ENCODE measurements around the gene YIF1A.

DNA sequence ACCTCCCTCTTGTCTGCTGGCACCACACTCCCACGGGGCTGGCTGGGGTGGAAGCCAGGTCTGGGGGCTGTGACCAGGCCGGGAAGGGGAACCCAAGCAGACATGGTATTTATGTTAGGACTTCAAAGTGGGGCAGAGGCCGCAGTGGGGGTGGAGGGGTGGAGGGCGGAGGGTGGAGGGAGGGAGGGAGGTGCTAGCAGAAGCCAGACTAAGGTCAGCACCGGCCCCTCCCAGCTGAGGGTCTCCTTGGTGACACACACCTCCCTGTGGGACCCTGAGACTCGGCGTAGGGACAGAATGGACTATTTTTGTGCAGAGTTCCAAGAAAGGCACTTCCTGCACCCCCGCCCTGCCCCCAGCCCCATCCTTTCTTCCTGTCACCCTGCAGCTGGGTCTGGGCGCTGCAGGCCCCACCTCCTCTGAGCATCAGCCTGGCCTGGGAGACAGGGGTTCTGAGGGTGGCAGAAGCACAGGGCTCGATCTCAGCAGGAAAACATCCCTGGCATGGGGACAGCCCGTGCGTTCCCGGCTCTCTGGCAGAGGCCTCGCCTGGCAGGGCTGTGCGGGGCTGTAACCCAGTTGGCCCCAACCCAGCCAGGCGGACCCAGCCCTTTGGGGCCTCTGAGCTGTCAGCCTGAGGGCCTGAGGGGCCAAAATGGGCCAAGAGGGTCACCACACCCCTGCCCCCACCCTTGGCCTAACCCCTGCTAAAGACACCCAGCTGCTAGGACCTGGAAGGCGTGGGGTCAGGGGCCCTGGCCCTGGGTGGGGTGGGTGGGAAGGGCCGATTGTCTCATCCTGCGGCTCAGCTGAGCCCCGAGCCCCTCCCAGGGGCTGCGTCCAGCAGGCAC lies 37.5 kb upstream of the YIF1A start:
- TF ChIP-seq, protein P1, sequence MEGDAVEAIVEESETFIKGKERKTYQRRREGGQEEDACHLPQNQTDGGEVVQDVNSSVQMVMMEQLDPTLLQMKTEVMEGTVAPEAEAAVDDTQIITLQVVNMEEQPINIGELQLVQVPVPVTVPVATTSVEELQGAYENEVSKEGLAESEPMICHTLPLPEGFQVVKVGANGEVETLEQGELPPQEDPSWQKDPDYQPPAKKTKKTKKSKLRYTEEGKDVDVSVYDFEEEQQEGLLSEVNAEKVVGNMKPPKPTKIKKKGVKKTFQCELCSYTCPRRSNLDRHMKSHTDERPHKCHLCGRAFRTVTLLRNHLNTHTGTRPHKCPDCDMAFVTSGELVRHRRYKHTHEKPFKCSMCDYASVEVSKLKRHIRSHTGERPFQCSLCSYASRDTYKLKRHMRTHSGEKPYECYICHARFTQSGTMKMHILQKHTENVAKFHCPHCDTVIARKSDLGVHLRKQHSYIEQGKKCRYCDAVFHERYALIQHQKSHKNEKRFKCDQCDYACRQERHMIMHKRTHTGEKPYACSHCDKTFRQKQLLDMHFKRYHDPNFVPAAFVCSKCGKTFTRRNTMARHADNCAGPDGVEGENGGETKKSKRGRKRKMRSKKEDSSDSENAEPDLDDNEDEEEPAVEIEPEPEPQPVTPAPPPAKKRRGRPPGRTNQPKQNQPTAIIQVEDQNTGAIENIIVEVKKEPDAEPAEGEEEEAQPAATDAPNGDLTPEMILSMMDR (IDR thresholded peaks at IDR 0.05; ENCODE audit: low read depth, low read length): no peak
- TF ChIP-seq POLR2A (IDR thresholded peaks at IDR 0.05; ENCODE audit: extremely low read depth, insufficient read length) (no peak), MYC (IDR thresholded peaks at IDR 0.05; ENCODE audit: low read depth, low read length) (no peak)
- TF ChIP-seq, protein P2, sequence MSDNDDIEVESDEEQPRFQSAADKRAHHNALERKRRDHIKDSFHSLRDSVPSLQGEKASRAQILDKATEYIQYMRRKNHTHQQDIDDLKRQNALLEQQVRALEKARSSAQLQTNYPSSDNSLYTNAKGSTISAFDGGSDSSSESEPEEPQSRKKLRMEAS (IDR thresholded peaks at IDR 0.05; ENCODE audit: low read depth, low read length): no peak
